NCI-H146 treated with DMSO at 0.1 percent for 48 hours (cell line): ENCODE data around the gene CSTB.
A peak's percentile ranks its signal among the peaks of the same experiment; 100 is the strongest.
"Not testable (repeated sequence)": the region's sequence is repeated elsewhere in the genome, so short reads cannot be mapped to it uniquely, and the experiment has no call there.

ENCODE experiments used
- DNase-seq: peaks from one replicate; lab custom pipeline; 2025; ENCODE audit not compliant: unreplicated experiment; lab: John Stamatoyannopoulos, UW

CSTB gene

GRCh38 chr21:43775795-43776430 is at the start of gene CSTB:
CSTB (minus strand) TSS chr21:43776308; CDS start chr21:43776269, 39 bp downstream.
- peak; percentile 27 for DNase-seq

- no peak for DNase-seq
These were observed 49.3 kb upstream of the CSTB start for GRCh38 chr21:43825242-43825935.

DNA sequence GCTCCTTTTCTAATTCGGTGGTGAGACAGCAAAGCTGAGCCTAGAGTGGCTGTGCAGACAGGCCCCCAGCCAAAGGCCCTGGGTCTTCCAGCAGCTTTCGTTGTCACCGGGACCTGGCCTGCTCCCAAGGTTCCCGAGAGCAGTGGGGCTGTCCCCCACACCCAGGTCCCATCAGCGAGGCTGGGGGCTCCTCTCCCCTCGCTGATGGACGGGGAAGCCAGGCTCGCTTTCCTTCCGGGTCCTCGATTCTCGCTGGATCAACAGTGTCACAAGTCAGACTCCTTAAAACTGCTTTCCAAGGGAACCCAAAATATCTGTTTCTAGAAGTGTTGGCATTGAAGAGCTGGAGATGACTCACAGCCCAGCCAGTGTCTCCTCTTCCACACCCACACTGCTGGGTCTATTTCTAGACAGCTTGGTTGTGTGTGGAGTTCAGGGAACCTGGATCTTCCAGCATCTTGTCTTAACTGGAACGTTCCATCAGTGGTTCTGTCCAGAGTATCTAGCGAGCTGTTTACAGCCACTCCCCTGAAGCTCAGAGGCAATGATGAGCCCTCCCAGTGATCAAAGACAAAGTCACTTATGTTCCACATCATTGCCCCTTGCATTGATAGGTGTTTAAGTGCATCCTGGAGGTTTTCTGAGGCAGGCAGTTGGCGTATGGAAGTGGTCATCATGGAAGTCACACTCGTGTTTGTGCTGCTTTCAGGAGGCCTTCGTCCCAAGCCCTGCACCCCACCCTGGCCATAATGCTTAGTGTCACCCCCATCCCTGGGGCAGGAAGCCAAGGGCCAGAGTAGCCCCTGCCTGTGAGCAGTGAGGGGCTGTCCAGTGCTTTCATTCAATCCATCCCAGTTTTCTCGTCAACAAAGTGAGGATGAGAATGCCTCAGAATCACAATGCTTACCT is 48.5 kb upstream of the CSTB start:
- DNase-seq, result no peak

DNA sequence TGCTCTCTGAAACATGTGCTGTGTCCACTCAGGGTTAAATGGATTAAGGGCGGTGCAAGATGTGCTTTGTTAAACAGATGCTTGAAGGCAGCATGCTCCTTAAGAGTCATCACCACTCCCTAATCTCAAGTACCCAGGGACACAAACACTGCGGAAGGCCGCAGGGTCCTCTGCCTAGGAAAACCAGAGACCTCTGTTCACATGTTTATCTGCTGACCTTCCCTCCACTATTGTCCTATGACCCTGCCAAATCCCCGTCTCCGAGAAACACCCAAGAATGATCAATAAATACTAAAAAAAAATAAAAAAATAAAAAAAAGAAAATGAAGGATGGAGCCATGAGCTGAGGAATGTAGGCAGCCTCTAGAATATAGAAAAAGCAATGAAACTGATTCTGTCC is 46.6 kb upstream of the CSTB start:
- DNase-seq, result not testable (repeated sequence)

DNA sequence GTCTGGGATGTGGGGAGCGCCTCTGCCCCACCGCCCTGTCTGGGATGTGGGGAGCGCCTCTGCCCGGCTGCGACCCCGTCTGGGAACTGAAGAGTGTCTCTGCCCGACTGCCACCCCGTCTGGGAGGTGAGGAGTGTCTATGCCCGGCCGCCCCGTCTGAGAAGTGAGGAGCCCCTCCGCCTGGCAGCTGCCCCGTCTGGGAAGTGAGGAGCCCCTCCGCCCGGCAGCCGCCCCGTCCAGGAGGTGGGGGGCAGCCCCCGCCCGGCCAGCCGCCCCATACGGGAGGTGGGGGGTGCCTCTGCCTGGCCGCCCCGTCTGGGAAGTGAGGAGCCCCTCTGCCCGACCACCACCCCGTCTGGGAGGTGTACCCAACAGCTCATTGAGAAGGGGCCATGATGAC is 46.1 kb upstream of the CSTB start:
- DNase-seq, result not testable (repeated sequence)

GRCh38 chr21:43820466-43820865 is 44.4 kb upstream of the CSTB start:
- DNase-seq, result no peak

- no peak for DNase-seq
These were observed 43.6 kb upstream of the CSTB start for GRCh38 chr21:43819511-43820405.

DNA sequence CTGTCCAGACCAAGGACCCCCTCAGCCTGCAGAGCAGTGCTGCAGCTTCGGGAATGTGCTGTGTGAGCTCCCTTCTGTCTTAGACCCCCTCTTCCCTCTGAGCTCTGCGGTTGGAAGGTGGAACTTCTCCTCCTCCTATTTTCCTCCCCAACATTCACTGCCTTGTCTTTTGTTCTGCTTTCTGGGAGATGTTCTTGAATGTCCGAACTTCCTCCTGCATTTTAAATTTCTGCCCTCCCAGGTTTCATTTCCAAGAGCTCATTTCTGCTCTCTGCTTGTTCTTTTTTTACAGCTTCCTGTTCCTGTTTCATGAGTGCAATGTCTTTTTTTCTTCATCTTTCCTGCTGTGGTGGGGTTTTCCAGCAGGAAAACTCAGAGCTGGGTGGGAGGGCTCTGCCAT is 42.6 kb upstream of the CSTB start:
- no peak for DNase-seq

DNA sequence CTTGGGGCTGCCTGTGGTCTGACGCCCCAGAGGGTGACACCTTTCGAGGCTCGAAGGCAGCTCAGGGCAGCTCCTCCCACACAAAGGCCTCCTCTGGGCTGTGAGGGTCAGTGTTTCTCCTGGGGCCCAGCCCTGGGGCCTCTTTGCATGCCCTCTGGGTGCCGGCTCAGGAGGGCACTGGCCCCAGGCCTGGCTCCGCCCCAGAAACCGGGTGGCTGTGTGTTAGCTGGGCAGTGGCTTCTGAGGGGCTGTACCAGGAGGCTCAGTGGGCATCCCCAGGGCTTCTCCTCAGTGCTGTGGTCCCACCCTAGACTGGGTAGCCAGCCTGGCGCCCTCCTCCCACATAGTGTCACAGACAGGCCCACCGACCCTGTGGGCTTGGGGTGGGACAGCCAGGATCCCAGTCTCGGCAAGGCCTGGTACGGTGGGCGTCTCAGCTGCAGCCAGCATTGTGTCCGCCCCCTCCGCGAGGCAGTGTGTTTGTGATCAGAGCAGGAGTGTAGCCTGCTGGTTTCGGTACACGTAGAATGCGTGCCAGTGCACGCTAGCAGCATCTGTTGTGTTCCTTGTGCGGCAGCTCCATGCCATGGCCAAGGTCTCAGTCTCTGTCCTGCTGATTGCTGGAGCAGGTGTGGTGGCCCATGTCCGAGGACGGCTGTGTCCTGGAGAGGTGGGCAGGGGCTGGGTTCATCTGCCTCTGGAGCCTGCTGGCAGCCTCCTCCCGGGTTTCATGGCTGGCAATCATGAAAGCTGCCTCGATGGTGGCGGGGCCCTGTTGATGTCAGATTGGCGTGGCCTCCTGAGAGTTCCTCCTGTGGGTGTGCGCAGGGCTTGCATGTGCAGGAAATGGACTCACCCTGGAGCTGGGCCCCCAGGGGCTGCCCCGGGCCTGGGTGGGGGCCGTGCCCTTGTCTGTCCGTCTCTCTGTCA is 41.3 kb upstream of the CSTB start:
- DNase-seq, result no peak

- DNase-seq, result no peak
These were observed 40.5 kb upstream of the CSTB start for GRCh38 chr21:43816611-43817071.

GRCh38 chr21:43815991-43816390 is 39.9 kb upstream of the CSTB start:
- no peak for DNase-seq

- DNase-seq, result peak; percentile 0
These were observed 39.1 kb upstream of the CSTB start for GRCh38 chr21:43815107-43815613.

DNA sequence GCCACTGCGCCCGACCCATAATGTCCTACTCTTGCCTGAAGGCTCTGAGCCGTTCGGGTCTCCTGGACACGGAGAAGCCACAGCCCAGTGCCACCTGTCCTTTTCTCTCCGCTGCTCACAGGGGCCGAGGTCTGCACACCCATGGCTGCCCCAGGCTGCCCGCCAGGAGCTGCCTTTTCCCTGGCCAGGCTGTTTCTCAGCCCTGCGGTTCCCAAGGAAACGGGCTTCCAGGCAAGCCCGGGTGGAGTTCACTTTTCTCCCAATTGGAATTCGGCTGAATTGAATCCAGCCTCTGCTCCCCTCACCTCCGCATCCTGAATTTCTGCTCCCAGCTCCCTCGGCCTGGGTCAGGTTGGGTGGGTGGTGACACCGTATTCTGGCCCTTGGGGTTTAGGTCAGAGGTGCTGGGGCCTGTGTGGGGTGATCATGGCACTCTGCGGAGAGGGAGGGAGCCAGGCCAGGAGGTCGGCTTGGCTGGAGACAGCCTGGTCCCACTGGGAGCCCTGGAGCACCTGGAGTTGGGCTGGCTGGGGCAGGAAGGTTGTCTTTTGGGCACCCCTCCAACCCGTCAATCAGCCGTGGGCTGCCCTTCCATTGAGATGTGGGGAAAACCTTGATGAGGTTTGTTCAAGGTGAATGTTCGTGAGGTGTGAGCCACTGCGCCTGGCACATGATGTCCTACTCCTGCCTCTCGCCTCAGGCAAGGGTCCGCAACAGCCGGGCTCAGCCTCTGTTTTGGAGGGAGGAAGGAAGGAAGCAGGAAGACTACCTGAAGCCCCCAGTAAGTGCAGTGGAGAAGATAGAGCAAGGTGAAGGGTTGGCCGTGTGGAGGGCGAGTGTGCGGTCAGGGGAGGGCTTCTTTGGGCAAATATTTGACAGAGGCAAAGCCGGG is 38.4 kb upstream of the CSTB start:
- DNase-seq, result no peak

- DNase-seq, result no peak
These were observed 37.5 kb upstream of the CSTB start for GRCh38 chr21:43813656-43813980.

DNA sequence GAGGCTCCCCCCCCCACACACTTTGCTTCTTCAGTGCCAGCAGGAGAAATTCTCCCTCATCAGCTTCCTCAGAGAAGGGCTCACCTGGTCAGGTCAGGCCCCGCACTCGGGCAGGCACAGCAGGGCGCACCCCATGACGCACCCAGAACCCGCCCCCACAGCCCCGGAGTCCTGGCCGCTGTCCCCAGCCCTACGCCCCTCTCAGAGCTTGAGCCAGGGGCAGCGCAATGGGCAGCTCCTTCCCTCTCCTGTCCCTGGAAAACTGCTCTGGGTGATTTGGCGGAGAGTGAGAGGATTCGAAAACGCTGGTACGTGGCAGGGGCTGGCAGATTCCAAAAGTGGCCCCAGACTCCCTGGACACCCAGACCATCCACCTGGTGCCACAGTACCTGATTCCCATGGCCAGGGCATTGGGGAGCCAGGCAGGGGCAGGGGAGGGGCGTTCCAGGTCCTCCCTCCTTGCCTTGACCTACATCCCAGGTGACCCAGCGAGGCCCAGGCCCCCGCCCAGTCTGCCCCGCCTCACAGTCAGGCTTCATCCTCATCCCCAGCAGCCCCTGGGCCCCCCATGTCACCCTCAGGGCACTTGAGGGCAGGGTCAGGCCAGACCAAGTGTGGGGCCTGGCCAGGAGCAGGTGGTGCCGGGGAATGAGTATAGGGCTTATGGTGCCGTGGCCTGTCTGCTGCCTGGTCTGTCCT is 37.0 kb upstream of the CSTB start:
- DNase-seq, result no peak

- no peak for DNase-seq
These were observed 36.2 kb upstream of the CSTB start for GRCh38 chr21:43812139-43812821.
